ENCODE results near the gene TACR3.
"Not testable (repeated sequence)": the region's sequence is repeated elsewhere in the genome, so short reads cannot be mapped to it uniquely, and the experiment has no call there.

Gene TACR3

DNA sequence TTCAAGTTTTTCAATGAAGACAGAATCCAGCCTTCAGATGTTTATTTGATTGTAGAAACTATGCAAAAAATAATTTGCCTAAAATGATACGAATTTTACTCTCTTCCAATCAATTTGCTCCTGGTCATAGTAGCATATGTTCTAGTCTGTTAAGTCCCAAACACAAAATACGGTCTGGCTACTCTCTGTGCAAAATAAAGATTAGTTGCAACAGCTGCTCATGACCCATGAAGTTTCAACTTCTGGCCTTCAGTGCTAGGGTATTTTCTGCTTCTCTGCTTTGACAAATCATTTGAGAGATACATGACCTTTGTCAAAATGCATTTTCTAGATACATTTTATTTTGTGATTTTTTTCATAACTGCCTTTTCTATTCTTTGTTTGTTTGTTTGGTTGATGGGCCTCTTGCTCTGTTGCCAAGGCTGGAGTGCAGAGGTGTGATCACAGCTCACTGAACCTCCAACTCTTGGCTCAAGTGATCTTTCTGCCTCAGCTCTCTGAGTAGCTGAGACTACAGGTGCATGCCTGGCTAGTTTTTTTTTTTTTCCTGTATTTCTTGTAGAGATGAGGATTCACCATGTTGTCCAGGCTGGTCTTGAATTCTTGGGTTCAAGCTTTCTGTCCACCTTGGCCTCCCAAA lies 55.2 kb downstream of the TACR3 start:
- Mint-ChIP-seq H3K4me3 (no peak overlapping the region), H3K36me3 (ENCODE audit: insufficient read depth) (no peaks in the 10 kb centered on the region), H3K4me1 (no peaks in the 10 kb centered on the region), H3K27me3 (no peaks in the 10 kb centered on the region), H3K27ac (ENCODE audit: low read depth) (no peak overlapping the region), H3K9me3 (peaks cover 13% of the 10 kb centered on the region)
- ATAC-seq (replicated peaks; ENCODE audit: extremely low read depth, poor library complexity, severe bottlenecking) (no peak), DNase-seq (ENCODE audit: low spot score in 2 of 2) (no peak)

DNA sequence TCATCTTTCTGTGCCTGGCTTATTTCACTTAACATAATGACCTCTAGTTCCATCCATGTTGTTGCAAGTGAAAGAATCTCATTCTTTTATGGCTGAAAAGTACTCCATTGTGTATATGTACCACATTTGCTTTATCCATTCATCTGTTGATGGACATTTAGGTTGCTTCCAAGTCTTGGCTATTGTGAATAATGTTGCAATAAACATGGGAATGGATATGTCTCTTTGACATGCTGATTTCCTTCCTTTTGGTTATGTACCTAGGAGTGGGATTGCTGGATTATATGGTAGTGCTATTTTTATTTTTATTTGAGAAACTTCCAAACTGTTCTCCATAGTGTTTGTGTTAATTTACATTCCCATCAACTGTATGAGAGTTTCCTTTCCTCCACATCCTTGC lies 71.2 kb downstream of the TACR3 start:
- Mint-ChIP-seq H3K9me3 (peaks cover 5% of the 10 kb centered on the region), H3K4me1 (no peaks in the 10 kb centered on the region), H3K27me3 (no peaks in the 10 kb centered on the region), H3K36me3 (ENCODE audit: insufficient read depth) (no peaks in the 10 kb centered on the region), H3K27ac (ENCODE audit: low read depth) (no peak overlapping the region), H3K4me3 (no peak overlapping the region)
- DNase-seq (ENCODE audit: low spot score in 2 of 2) = no peak
- no peak for ATAC-seq (replicated peaks; ENCODE audit: extremely low read depth, poor library complexity, severe bottlenecking)

DNA sequence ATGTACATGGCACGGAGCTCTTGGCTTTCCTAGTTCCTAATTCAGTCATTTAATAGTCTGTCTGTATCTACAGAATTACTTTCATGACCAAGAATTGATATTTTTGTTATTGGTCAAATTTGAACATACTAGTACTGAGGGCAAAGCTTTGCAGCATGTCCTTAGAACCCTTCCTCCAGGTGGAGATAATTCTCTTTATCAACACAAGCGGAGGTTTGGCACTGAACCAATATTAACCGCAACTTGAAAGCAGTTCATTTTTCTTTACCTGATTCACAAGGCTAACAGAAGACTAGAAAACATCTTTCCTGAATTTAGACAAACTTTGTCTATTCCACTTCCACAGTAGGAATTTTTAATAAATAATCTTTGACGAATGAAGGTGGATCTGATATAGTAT lies 73.8 kb downstream of the TACR3 start:
- Mint-ChIP-seq H3K4me1 (no peaks in the 10 kb centered on the region), H3K36me3 (ENCODE audit: insufficient read depth) (no peaks in the 10 kb centered on the region), H3K4me3 (no peak overlapping the region), H3K27me3 (no peaks in the 10 kb centered on the region), H3K27ac (ENCODE audit: low read depth) (no peak overlapping the region), H3K9me3 (peaks cover 10% of the 10 kb centered on the region)
- ATAC-seq (replicated peaks; ENCODE audit: extremely low read depth, poor library complexity, severe bottlenecking) (no peak), DNase-seq (ENCODE audit: low spot score in 2 of 2) (no peak)

DNA sequence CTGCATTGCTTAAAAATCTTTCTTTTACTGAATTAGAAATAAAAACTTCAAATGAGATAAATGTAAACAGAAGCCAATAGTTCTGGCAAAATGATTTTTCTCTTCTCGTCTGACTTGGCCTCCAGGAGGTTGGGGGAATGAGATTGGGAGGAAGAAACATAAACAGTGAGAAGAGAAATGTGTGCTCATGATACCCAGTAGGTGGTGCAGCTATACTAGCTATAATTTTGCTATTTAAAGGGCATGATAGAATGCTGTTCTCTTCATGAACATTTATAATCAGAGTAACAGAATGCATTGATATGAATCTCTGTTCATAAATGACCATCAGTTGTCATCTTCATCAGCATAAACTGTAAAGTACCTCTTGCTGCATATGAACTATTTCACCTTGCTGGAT lies 85.5 kb downstream of the TACR3 start:
- DNase-seq (ENCODE audit: low spot score in 2 of 2) = no peak

DNA sequence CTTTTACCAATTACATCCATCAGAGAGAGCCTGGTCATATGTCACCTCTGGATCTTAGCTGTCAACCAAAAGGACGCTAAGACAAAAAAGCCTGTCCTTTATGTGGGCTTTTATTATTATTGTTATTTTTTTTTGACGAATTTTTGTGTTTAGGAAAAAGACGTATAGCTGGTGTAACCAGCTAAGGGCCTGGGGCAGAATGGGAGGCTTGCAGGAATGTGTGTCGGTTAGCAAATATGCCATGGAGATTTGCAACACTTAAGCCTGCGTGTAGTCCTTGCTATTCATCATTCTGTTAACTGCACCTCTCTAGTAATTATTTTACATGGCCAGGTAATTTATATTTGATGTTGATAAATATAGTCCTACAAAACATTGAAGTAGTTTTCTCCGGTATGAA lies 93.5 kb downstream of the TACR3 start:
- H3K27ac Mint-ChIP-seq (ENCODE audit: low read depth) = no peak overlapping the region
- no peaks in the 10 kb centered on the region for H3K36me3 Mint-ChIP-seq (ENCODE audit: insufficient read depth)
- H3K4me1 Mint-ChIP-seq = no peaks in the 10 kb centered on the region
- DNase-seq (ENCODE audit: low spot score in 2 of 2) (no peak), ATAC-seq (replicated peaks; ENCODE audit: extremely low read depth, poor library complexity, severe bottlenecking) (no peak)
- no peak overlapping the region for H3K4me3 Mint-ChIP-seq
- peaks cover 22% of the 10 kb centered on the region for H3K9me3 Mint-ChIP-seq
- H3K27me3 Mint-ChIP-seq = no peaks in the 10 kb centered on the region

More for the DNA sequence above, 85.5 kb downstream of the TACR3 start:
- no peak overlapping the region for H3K4me3 Mint-ChIP-seq
- H3K27ac Mint-ChIP-seq (ENCODE audit: low read depth) = no peak overlapping the region
- H3K36me3 Mint-ChIP-seq (ENCODE audit: insufficient read depth) = no peaks in the 10 kb centered on the region
- ATAC-seq (replicated peaks; ENCODE audit: extremely low read depth, poor library complexity, severe bottlenecking) = no peak
- H3K9me3 Mint-ChIP-seq = peaks cover 17% of the 10 kb centered on the region
- H3K27me3 Mint-ChIP-seq = no peaks in the 10 kb centered on the region
- no peaks in the 10 kb centered on the region for H3K4me1 Mint-ChIP-seq

DNA sequence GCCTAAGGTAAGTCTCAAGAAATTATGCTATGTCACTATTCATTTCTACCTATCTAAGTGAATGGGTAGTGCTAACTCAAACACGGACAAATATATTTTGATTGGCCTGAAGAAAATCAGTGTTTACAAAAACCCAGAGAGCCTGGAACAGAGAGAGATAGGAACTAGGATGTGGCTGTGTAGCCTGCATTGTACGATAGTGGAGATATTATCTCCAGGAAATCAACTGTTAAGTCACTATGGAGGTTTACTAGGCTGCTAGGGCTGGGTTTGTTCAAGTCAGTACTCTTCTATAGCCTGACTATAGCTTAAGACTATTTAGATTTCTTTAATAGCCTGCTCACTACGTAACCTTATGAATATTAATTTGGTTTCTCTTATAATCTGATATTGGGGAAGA lies 127.9 kb downstream of the TACR3 start:
- Mint-ChIP-seq H3K36me3 (ENCODE audit: insufficient read depth) (no peaks in the 10 kb centered on the region), H3K4me3 (no peak overlapping the region), H3K27me3 (no peaks in the 10 kb centered on the region), H3K4me1 (no peaks in the 10 kb centered on the region), H3K27ac (ENCODE audit: low read depth) (no peak overlapping the region), H3K9me3 (no peaks in the 10 kb centered on the region)
- ATAC-seq (replicated peaks; ENCODE audit: extremely low read depth, poor library complexity, severe bottlenecking) (no peak), DNase-seq (ENCODE audit: low spot score in 2 of 2) (no peak)

DNA sequence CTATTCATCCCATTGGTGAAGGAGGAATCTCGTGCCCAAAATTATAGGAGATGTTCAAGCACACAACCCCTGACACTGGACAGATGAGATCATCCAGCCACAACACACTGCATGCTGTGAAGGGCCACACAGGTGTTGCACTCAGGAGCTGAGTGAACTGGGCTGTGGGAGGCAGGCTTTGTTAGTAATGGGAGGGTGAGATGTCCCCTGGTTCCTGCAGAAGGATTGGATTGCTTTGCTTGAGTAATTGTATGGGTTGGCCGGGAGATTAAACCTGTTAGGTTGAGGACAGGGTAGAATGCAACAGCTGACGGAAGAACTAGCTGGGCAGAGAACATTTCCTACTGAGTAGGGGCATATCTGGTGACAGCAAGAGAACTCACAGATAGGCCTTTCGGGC lies 152.2 kb downstream of the TACR3 start:
- Mint-ChIP-seq H3K36me3 (ENCODE audit: insufficient read depth) (peaks cover 2% of the 10 kb centered on the region), H3K27me3 (no peaks in the 10 kb centered on the region), H3K4me3 (no peak overlapping the region), H3K9me3 (peaks cover 9% of the 10 kb centered on the region), H3K27ac (ENCODE audit: low read depth) (no peak overlapping the region), H3K4me1 (no peaks in the 10 kb centered on the region)
- no peak for ATAC-seq (replicated peaks; ENCODE audit: extremely low read depth, poor library complexity, severe bottlenecking)
- DNase-seq (ENCODE audit: low spot score in 2 of 2) = no peak

DNA sequence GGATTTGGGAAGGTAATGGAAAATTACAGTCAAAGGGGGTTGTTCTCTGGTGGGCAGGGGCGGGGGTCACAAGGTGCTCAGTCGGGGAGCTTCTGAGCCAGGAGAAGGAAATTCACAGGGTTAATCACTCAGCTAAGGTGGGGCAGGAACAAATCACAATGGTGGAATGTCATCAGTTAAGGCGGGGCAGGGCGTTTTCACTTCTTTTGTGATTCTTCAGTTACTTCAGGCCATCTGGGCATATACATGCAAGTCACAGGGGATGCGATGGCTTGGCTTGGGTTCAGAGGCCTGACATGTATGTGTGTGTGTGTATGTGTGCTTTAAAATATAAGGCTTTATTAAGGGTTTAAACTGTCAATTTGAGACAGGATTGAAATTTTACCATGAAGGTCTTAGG lies 160.6 kb downstream of the TACR3 start:
- H3K27me3 Mint-ChIP-seq; ATAC-seq (replicated peaks; ENCODE audit: extremely low read depth, poor library complexity, severe bottlenecking); H3K36me3 Mint-ChIP-seq (ENCODE audit: insufficient read depth); H3K4me1 Mint-ChIP-seq; DNase-seq (ENCODE audit: low spot score in 2 of 2); H3K27ac Mint-ChIP-seq (ENCODE audit: low read depth); H3K4me3 Mint-ChIP-seq: not testable (repeated sequence)
- peaks cover 36% of the 10 kb centered on the region for H3K9me3 Mint-ChIP-seq

All from central memory CD8-positive, alpha-beta T cell (primary cell).